ENCODE results near the gene USP50.

GRCh38 chr15:50549326-50549725 is 2.9 kb upstream of the USP50 start:
- TF ChIP-seq, protein P1, sequence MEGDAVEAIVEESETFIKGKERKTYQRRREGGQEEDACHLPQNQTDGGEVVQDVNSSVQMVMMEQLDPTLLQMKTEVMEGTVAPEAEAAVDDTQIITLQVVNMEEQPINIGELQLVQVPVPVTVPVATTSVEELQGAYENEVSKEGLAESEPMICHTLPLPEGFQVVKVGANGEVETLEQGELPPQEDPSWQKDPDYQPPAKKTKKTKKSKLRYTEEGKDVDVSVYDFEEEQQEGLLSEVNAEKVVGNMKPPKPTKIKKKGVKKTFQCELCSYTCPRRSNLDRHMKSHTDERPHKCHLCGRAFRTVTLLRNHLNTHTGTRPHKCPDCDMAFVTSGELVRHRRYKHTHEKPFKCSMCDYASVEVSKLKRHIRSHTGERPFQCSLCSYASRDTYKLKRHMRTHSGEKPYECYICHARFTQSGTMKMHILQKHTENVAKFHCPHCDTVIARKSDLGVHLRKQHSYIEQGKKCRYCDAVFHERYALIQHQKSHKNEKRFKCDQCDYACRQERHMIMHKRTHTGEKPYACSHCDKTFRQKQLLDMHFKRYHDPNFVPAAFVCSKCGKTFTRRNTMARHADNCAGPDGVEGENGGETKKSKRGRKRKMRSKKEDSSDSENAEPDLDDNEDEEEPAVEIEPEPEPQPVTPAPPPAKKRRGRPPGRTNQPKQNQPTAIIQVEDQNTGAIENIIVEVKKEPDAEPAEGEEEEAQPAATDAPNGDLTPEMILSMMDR (IDR thresholded peaks at IDR 0.05): no peak
- no peak for TF ChIP-seq EP300 (IDR thresholded peaks at IDR 0.05)
- no peak for TF ChIP-seq POLR2A (IDR thresholded peaks at IDR 0.05)
- TF ChIP-seq POLR2AphosphoS5 (IDR thresholded peaks at IDR 0.05): no peak
